HG03045 (cell line): ENCODE data around the gene SLC24A1.

Source experiments
- ATAC-seq: cut with Tn5 transposase; IDR thresholded peaks from one replicate; pipeline ENCODE4 v1.9.1; 2021; ENCODE audit warnings: mild to moderate bottlenecking, moderate library complexity; ENCODE audit not compliant: unreplicated experiment

The SLC24A1 gene

GRCh38 chr15:65621638-65622037 is at the start of gene SLC24A1:
Gene SLC24A1, plus strand, starts transcription at chr15:65621938. Its CDS starts 2,143 bp downstream, at chr15:65624081.
- no peak for ATAC-seq

- ATAC-seq, result no peak
These were observed 49.8 kb upstream of the SLC24A1 start for GRCh38 chr15:65571971-65572370.

- ATAC-seq, result no peak
These were observed 45.1 kb upstream of the SLC24A1 start for GRCh38 chr15:65576664-65577063.

- ATAC-seq, result no peak
These were observed 44.4 kb upstream of the SLC24A1 start for GRCh38 chr15:65577129-65577996.

GRCh38 chr15:65578904-65579728 is 42.6 kb upstream of the SLC24A1 start:
- no peak for ATAC-seq

- no peak for ATAC-seq
These were observed 42.0 kb upstream of the SLC24A1 start for GRCh38 chr15:65579762-65580161.

- no peak for ATAC-seq
These were observed 41.5 kb upstream of the SLC24A1 start for GRCh38 chr15:65580287-65580686.

GRCh38 chr15:65583701-65584100 is 38.0 kb upstream of the SLC24A1 start:
- ATAC-seq, result no peak

- ATAC-seq, result no peak
These were observed 37.5 kb upstream of the SLC24A1 start for GRCh38 chr15:65584241-65584640.

GRCh38 chr15:65587094-65587493 is 34.6 kb upstream of the SLC24A1 start:
- no peak for ATAC-seq

- no peak for ATAC-seq
These were observed 25.8 kb upstream of the SLC24A1 start for GRCh38 chr15:65595960-65596359.

- ATAC-seq, result no peak
These were observed 23.3 kb upstream of the SLC24A1 start for GRCh38 chr15:65598468-65598867.

GRCh38 chr15:65599677-65600076 is 22.1 kb upstream of the SLC24A1 start:
- no peak for ATAC-seq

- ATAC-seq, result no peak
These were observed 18.6 kb upstream of the SLC24A1 start for GRCh38 chr15:65603134-65603533.

- ATAC-seq, result no peak
These were observed 18.2 kb upstream of the SLC24A1 start for GRCh38 chr15:65603559-65603958.

GRCh38 chr15:65610871-65611718 is 10.6 kb upstream of the SLC24A1 start, which contains the start of gene INTS14:
Gene INTS14, minus strand, starts transcription at chr15:65611131. Its CDS starts 3,751 bp downstream, at chr15:65607380.
- peak; percentile 95 for ATAC-seq

- ATAC-seq, result no peak
These were observed 9.7 kb upstream of the SLC24A1 start for GRCh38 chr15:65611888-65612615.

- ATAC-seq, result no peak
These were observed 9.2 kb upstream of the SLC24A1 start for GRCh38 chr15:65612616-65612946.

- no peak for ATAC-seq
These were observed 8.6 kb upstream of the SLC24A1 start for GRCh38 chr15:65612949-65613744.
